Lower lobe of right lung (tissue), 2 donors: ENCODE data around the gene AAK1. TPM values are rescaled to one million over a fixed set of nuclear protein-coding genes. Genes with fewer than 3 reads are reported as not detected.

ENCODE experiments used
- ATAC-seq, 2 donors: fragments of 200-7000 bp; cut with Tn5 transposase; one replicate each; pipeline ENCODE4 v1.9.1; 2020 to 2022; ENCODE audit warnings: mild to moderate bottlenecking in 2 of 2, moderate library complexity in 2 of 2
- DNase-seq: peaks from one replicate; pipeline ENCODE4 v3.0.0-alpha.2; 2020
- H3K27ac ChIP-seq: fragments of 200-600 bp; one replicate; pipeline ENCODE4 v1.8.0; 2022
- H3K27me3 ChIP-seq: fragments of 200-600 bp; one replicate; pipeline ENCODE4 v1.8.0; 2022; ENCODE audit warnings: low read depth
- H3K36me3 ChIP-seq: fragments of 200-600 bp; one replicate; pipeline ENCODE4 v1.8.0; 2022; ENCODE audit warnings: mild to moderate bottlenecking
- H3K4me1 ChIP-seq: fragments of 200-600 bp; one replicate; pipeline ENCODE4 v1.8.0; 2022
- H3K4me3 ChIP-seq: fragments of 200-600 bp; one replicate; pipeline ENCODE4 v1.8.0; 2022; ENCODE audit warnings: mild to moderate bottlenecking
- H3K9me3 ChIP-seq: fragments of 200-600 bp; one replicate; pipeline ENCODE4 v1.8.0; 2022
- CTCF ChIP-seq: fragments of 200-600 bp; IDR thresholded peaks from one replicate; pipeline ENCODE4 v1.8.0; 2022; ENCODE audit warnings: antibody characterized with exemption, mild to moderate bottlenecking
- intact Hi-C: fragments of 100-400 bp; cut with DNase I; formaldehyde crosslinking; loops from one replicate; pipeline ENCODE4 v1.11.0; 2022
- long read RNA-seq: library from polyadenylated mRNA; unstranded; transcript quantifications from one replicate; pipeline ENCODE4 v2.0.0, GENCODE V29; 2021
- total RNA-seq: library from RNA; stranded (reverse); fragmentation: NEBNext Ultra II Directional; extraction: Animal tissue kit (Norgen Biotek cat#: 25700); gene quantifications from one replicate; pipeline ENCODE4 v1.2.1, GENCODE V29; 2021
- donor health status: DM: no; HTN: yes; CAD: no; lungs with severe emphysema.

Gene AAK1
- total RNA-seq: 73.3 TPM
- long read RNA-seq, transcript AAK1-208 (2 exons, 453 nt): major isoform, 11 of 39 reads
- long read RNA-seq, partial matches to known transcripts: 5 of 39 reads
- long read RNA-seq, other reads (novel, unspliced or antisense): 20 of 39 reads

- Histone ChIP-seq H3K27ac (peak within 1 kb of the TSS; percentile 97), H3K4me3 (peak within 1 kb of the TSS; percentile 93), H3K27me3 (no peaks in the 10 kb centered on the region), H3K36me3 (no peaks in the 10 kb centered on the region), H3K4me1 (peaks cover 65% of the 10 kb centered on the region), H3K9me3 (no peaks in the 10 kb centered on the region)
- ATAC-seq: peak; percentile 97
- TF ChIP-seq CTCF: no peak
- intact Hi-C loops: no loop called here
- DNase-seq: peak; percentile 93
These were observed at the start of gene AAK1 for GRCh38 chr2:69643602-69644505. Gene AAK1 (minus strand): TSS chr2:69643739. CDS start chr2:69643040, 699 bp downstream.

- Histone ChIP-seq H3K27me3 (no peaks in the 10 kb centered on the region), H3K4me3 (no peak overlapping the region), H3K27ac (no peak overlapping the region), H3K4me1 (peaks cover 28% of the 10 kb centered on the region), H3K36me3 (no peaks in the 10 kb centered on the region), H3K9me3 (no peaks in the 10 kb centered on the region)
- DNase-seq (no peak), ATAC-seq (no peak)
- intact Hi-C loops: no loop called here
- no peak for TF ChIP-seq CTCF
These were observed 48.9 kb upstream of the AAK1 start for GRCh38 chr2:69692424-69692823.

GRCh38 chr2:69689969-69690368, 46.4 kb upstream of the AAK1 start:
- intact Hi-C loops: no loop called here
- no peak for DNase-seq
- no peaks in the 10 kb centered on the region for H3K27me3 ChIP-seq
- H3K9me3 ChIP-seq: no peaks in the 10 kb centered on the region
- no peak overlapping the region for H3K4me3 ChIP-seq
- H3K4me1 ChIP-seq: peaks cover 21% of the 10 kb centered on the region
- TF ChIP-seq CTCF: no peak
- ATAC-seq: no peak
- H3K36me3 ChIP-seq: no peaks in the 10 kb centered on the region
- no peak overlapping the region for H3K27ac ChIP-seq

GRCh38 chr2:69689466-69689865, 45.9 kb upstream of the AAK1 start:
- no peaks in the 10 kb centered on the region for H3K36me3 ChIP-seq
- no peak for ATAC-seq

GRCh38 chr2:69687971-69688611, 44.6 kb upstream of the AAK1 start:
- intact Hi-C loops: no loop called here
- peaks cover 17% of the 10 kb centered on the region for H3K4me1 ChIP-seq
- no peaks in the 10 kb centered on the region for H3K27me3 ChIP-seq
- DNase-seq (no peak), ATAC-seq (no peak)
- no peaks in the 10 kb centered on the region for H3K36me3 ChIP-seq
- no peak for TF ChIP-seq CTCF
- no peak overlapping the region for H3K4me3 ChIP-seq
- H3K27ac ChIP-seq: no peak overlapping the region
- no peaks in the 10 kb centered on the region for H3K9me3 ChIP-seq

More at GRCh38 chr2:69689466-69689865, 45.9 kb upstream of the AAK1 start:
- H3K9me3 ChIP-seq: no peaks in the 10 kb centered on the region
- DNase-seq: no peak
- no peak overlapping the region for H3K27ac ChIP-seq
- peaks cover 17% of the 10 kb centered on the region for H3K4me1 ChIP-seq
- TF ChIP-seq CTCF: no peak
- no peaks in the 10 kb centered on the region for H3K27me3 ChIP-seq
- no peak overlapping the region for H3K4me3 ChIP-seq
- intact Hi-C loops: no loop called here
